ENCODE results near the gene ASPM. TPM values are rescaled to one million over a fixed set of nuclear protein-coding genes. Genes with fewer than 3 reads are reported as not detected.

The ASPM gene
- total RNA-seq, 1 experiment from 2014 or later, result 41.9 TPM

GRCh38 chr1:197139169-197139568 lies 7.3 kb downstream of the ASPM start:
- H3K4me1 Mint-ChIP-seq (ENCODE audit: low read depth, unreplicated experiment), result peaks cover 8% of the 10 kb centered on the region
- TF ChIP-seq CTCF (IDR thresholded peaks at IDR 0.05; ENCODE audit: insufficient read depth in 1 of 2, low read depth in 1 of 2, low read length in 1 of 2, severe bottlenecking in 1 of 2, unreplicated experiment in 1 of 2), result no peak
- Histone ChIP-seq H3K4me1 (no peaks in the 10 kb centered on the region), H3K9me3 (no peaks in the 10 kb centered on the region), H3K27me3 (replicated peaks; ENCODE audit: control insufficient read depth, insufficient read depth, low read length) (no peaks in the 10 kb centered on the region), H3K4me3 (ENCODE audit: low read depth, low read length) (no peak overlapping the region), H3K36me3 (ENCODE audit: control insufficient read depth, insufficient read depth, low read length) (no peaks in the 10 kb centered on the region)
- no TSS peak for BruUV-seq (replicated peaks)
- H3K27ac Mint-ChIP-seq (ENCODE audit: unreplicated experiment), result no peak overlapping the region
- peaks cover 29% of the 10 kb centered on the region for H3K36me3 Mint-ChIP-seq (ENCODE audit: insufficient read depth, unreplicated experiment)
- intact Hi-C loops (cut with micrococcal nuclease; ENCODE audit: unreplicated experiment), result no loop called here
- no peaks in the 10 kb centered on the region for H3K9me3 Mint-ChIP-seq (ENCODE audit: unreplicated experiment)
- CTCF ChIA-PET, result no interaction called here
- POLR2A ChIA-PET, result no interaction called here
- DNase-seq, result no peak
- H3K27me3 Mint-ChIP-seq (ENCODE audit: insufficient read depth, unreplicated experiment), result no peaks in the 10 kb centered on the region
- H3K4me3 Mint-ChIP-seq (ENCODE audit: unreplicated experiment), result no peak overlapping the region

GRCh38 chr1:197137322-197137721 lies 9.1 kb downstream of the ASPM start:
- no peaks in the 10 kb centered on the region for H3K27me3 Mint-ChIP-seq (ENCODE audit: insufficient read depth, unreplicated experiment)
- BruUV-seq (replicated peaks), result no TSS peak
- no peak overlapping the region for H3K4me3 ChIP-seq (ENCODE audit: low read depth, low read length)
- H3K4me3 Mint-ChIP-seq (ENCODE audit: unreplicated experiment), result no peak overlapping the region
- intact Hi-C loops (cut with micrococcal nuclease; ENCODE audit: unreplicated experiment), result no loop called here
- H3K36me3 ChIP-seq (ENCODE audit: control insufficient read depth, insufficient read depth, low read length), result no peaks in the 10 kb centered on the region
- H3K27me3 ChIP-seq (replicated peaks; ENCODE audit: control insufficient read depth, insufficient read depth, low read length), result no peaks in the 10 kb centered on the region
- no peaks in the 10 kb centered on the region for H3K9me3 ChIP-seq
- DNase-seq, result no peak
- peaks cover 8% of the 10 kb centered on the region for H3K4me1 Mint-ChIP-seq (ENCODE audit: low read depth, unreplicated experiment)
- H3K36me3 Mint-ChIP-seq (ENCODE audit: insufficient read depth, unreplicated experiment), result peaks cover 26% of the 10 kb centered on the region
- no peak overlapping the region for H3K27ac Mint-ChIP-seq (ENCODE audit: unreplicated experiment)
- no peaks in the 10 kb centered on the region for H3K4me1 ChIP-seq
- POLR2A ChIA-PET, result no interaction called here
- H3K9me3 Mint-ChIP-seq (ENCODE audit: unreplicated experiment), result no peaks in the 10 kb centered on the region
- CTCF ChIA-PET, result no interaction called here
- no peak for TF ChIP-seq CTCF (IDR thresholded peaks at IDR 0.05; ENCODE audit: insufficient read depth in 1 of 2, low read depth in 1 of 2, low read length in 1 of 2, severe bottlenecking in 1 of 2, unreplicated experiment in 1 of 2)

- H3K4me3 Mint-ChIP-seq (ENCODE audit: unreplicated experiment), result no peak overlapping the region
- no peaks in the 10 kb centered on the region for H3K27me3 Mint-ChIP-seq (ENCODE audit: insufficient read depth, unreplicated experiment)
- no peak overlapping the region for H3K4me3 ChIP-seq (ENCODE audit: low read depth, low read length)
- no peak for TF ChIP-seq CTCF (IDR thresholded peaks at IDR 0.05; ENCODE audit: insufficient read depth in 1 of 2, low read depth in 1 of 2, low read length in 1 of 2, severe bottlenecking in 1 of 2, unreplicated experiment in 1 of 2)
- no peaks in the 10 kb centered on the region for H3K27me3 ChIP-seq (replicated peaks; ENCODE audit: control insufficient read depth, insufficient read depth, low read length)
- DNase-seq, result no peak
- no peaks in the 10 kb centered on the region for H3K9me3 Mint-ChIP-seq (ENCODE audit: unreplicated experiment)
- no peak overlapping the region for H3K27ac Mint-ChIP-seq (ENCODE audit: unreplicated experiment)
- ChIA-PET CTCF (no interaction called here), POLR2A (interaction anchor here (0.5 kb wide), 1 partner anchor 21 kb away, joined by 11 read pairs; no protein-coding TSS in a partner anchor)
- no TSS peak for BruUV-seq (replicated peaks)
- H3K36me3 Mint-ChIP-seq (ENCODE audit: insufficient read depth, unreplicated experiment), result peaks cover 61% of the 10 kb centered on the region
- no peaks in the 10 kb centered on the region for H3K36me3 ChIP-seq (ENCODE audit: control insufficient read depth, insufficient read depth, low read length)
- H3K9me3 ChIP-seq, result no peaks in the 10 kb centered on the region
- peaks cover 14% of the 10 kb centered on the region for H3K4me1 ChIP-seq
- intact Hi-C loops (cut with micrococcal nuclease; ENCODE audit: unreplicated experiment), result loop anchor here (1.0 kb wide), 1 partner anchor 44 kb away; no protein-coding TSS in a partner anchor
- H3K4me1 Mint-ChIP-seq (ENCODE audit: low read depth, unreplicated experiment), result no peaks in the 10 kb centered on the region
These were observed 15.7 kb downstream of the ASPM start for GRCh38 chr1:197130677-197131304.

Data from Caco-2 (cell line).